H1 (cell line): ENCODE results near the gene NSL1. TPM values are rescaled to one million over a fixed set of nuclear protein-coding genes. Genes with fewer than 3 reads are reported as not detected.

ENCODE experiments used
- ASH2L ChIP-seq: fragments of 200-600, 300-600 bp; sonication (generic); IDR thresholded peaks from one replicate; pipeline ENCODE4 v1.7.1; 2017; ENCODE audit warnings: low read length
- CHD7 ChIP-seq: fragments of 300-600 bp; sonication (generic); IDR thresholded peaks from 2 replicates; pipeline ENCODE4 v1.7.1; 2012; ENCODE audit warnings: low read length, moderate library complexity, mild to moderate bottlenecking, inconsistent platforms; ENCODE audit not compliant: insufficient replicate concordance
- EGR1 ChIP-seq: IDR thresholded peaks from 2 replicates; pipeline ENCODE4 v1.6.1; 2011; ENCODE audit warnings: low read depth, low read length, borderline replicate concordance
- HDAC2 ChIP-seq, 2 experiments: fragments of 300-600 bp in 1 of 2; sonication (generic) in 1 of 2; IDR thresholded peaks; 2 replicates each; pipeline ENCODE4 v1.6.1; 2011 to 2012; ENCODE audit warnings: low read depth in 2 of 2, low read length in 2 of 2, mild to moderate bottlenecking in 2 of 2, moderate library complexity in 2 of 2, borderline replicate concordance in 1 of 2, inconsistent platforms in 1 of 2
- NANOG ChIP-seq: IDR thresholded peaks from 2 replicates; pipeline ENCODE4 v1.6.1; 2011; ENCODE audit warnings: low read length, low read depth, mild to moderate bottlenecking, inconsistent platforms; ENCODE audit not compliant: insufficient read depth, poor library complexity, severe bottlenecking
- polyA plus RNA-seq, 7 experiments: library from polyadenylated mRNA; depleted of rRNA in 3 of 7; stranded (reverse) in 5 of 7; unstranded in 2 of 7; fragments of >200 nt in 5 of 7; fragments of 200-250 nt in 2 of 7; gene quantifications; 1 replicate in 5 of 7; 2 replicates in 1 of 7; 4 replicates in 1 of 7; pipeline versions ENCODE4 v1.2.1 to v1.2.3, GENCODE V29; 2011 to 2013; ENCODE audit warnings: missing spikeins in 2 of 7, mixed read lengths in 2 of 7
- total RNA-seq: library from RNA; stranded (reverse); fragmentation: NEBNext Ultra II Directional; extraction: Animal tissue kit (Norgen Biotek cat#: 25700); gene quantifications from 2 replicates; pipeline ENCODE4 v1.2.1, GENCODE V29; 2021

The NSL1 gene
- total and polyA plus RNA-seq, 2 of the 8 experiments (the other 6 are each of a cell fraction or from before 2014, with no cell fraction given): 25.4 to 51.7 TPM

- TF ChIP-seq CHD7: no peak
- TF ChIP-seq HDAC2 (IDR thresholded peaks at IDR 0.05; ENCODE audit: borderline replicate concordance in 1 of 2, low read depth in 2 of 2, low read length in 2 of 2): no peak
- no peak for TF ChIP-seq NANOG
- TF ChIP-seq EGR1: no peak
- TF ChIP-seq ASH2L: no peak
Measured at GRCh38 chr1:212702672-212703071, 88.9 kb downstream of the NSL1 start (continued).
